ENCODE data around the gene CLNK.

- TF ChIP-seq CTCF (IDR thresholded peaks at IDR 0.05) (no peak), POLR2A (IDR thresholded peaks at IDR 0.05) (no peak), EP300 (IDR thresholded peaks at IDR 0.05) (no peak)
Measured at GRCh38 chr4:10639100-10639499, 45.5 kb downstream of the CLNK start.
